ENCODE results near the gene CHEK2. TPM values are rescaled to one million over a fixed set of nuclear protein-coding genes. Genes with fewer than 3 reads are reported as not detected.
A peak's percentile ranks its signal among the peaks of the same experiment; 100 is the strongest.

Gene CHEK2
- total RNA-seq, 1 donor from 2014 or later = 10.6 TPM

DNA sequence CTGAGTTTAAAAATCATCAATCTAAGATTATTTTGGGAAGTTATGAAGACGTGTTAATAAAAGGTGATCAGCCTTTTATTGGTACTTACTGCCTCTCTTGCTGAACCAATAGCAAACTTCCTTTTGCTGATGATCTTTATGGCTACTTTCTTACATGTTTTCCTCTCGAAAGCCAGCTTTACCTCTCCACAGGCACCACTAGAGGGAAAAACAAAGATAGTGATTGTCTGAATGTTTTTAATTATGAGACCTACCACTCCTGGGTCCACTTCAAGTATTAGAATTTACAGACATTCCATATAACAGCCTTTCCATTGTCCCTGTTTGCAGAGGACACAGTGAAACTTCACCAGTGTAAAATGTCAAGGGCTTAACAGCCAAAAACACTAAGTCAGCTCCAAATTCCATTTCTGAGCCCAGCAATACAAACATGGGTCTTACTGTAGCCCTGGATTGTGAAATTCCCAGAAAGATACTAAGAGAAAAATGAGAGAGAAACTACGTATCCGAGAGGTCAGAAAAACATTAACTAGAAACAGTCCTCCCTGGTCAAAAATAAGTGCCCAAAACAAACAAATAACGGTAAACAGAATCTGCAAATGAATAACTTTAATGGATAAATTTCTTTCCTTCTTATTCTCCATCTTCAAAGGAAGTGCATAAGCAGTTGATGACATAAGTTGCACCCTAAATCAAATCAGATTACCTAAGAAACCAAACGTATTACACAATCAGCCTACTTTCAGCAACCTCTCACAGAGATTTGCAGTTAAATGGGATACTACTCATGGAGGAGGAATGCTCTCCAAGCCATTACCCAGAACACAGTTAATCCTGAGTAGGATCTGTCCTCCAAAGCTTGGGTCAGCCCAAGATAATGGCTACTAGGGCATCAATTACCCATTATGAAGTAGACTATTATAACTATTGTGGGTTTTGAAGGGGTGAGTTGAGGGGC, 29.5 kb downstream of the CHEK2 start:
- TF ChIP-seq POLR2A (IDR thresholded peaks at IDR 0.05) = no peak
- TF ChIP-seq, protein P1, sequence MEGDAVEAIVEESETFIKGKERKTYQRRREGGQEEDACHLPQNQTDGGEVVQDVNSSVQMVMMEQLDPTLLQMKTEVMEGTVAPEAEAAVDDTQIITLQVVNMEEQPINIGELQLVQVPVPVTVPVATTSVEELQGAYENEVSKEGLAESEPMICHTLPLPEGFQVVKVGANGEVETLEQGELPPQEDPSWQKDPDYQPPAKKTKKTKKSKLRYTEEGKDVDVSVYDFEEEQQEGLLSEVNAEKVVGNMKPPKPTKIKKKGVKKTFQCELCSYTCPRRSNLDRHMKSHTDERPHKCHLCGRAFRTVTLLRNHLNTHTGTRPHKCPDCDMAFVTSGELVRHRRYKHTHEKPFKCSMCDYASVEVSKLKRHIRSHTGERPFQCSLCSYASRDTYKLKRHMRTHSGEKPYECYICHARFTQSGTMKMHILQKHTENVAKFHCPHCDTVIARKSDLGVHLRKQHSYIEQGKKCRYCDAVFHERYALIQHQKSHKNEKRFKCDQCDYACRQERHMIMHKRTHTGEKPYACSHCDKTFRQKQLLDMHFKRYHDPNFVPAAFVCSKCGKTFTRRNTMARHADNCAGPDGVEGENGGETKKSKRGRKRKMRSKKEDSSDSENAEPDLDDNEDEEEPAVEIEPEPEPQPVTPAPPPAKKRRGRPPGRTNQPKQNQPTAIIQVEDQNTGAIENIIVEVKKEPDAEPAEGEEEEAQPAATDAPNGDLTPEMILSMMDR (IDR thresholded peaks at IDR 0.05) = no peak
- peak in 1 of 2 donors; percentile 88 for TF ChIP-seq POLR2AphosphoS5 (IDR thresholded peaks at IDR 0.05; ENCODE audit: insufficient read depth in 1 of 2, low read depth in 1 of 2)
- Histone ChIP-seq H3K9me3 (no peaks in the 10 kb centered on the region), H3K4me1 (peaks cover 21% of the 10 kb centered on the region), H3K36me3 (no peaks in the 10 kb centered on the region), H3K27ac (peak overlapping the region; percentile 54), H3K4me3 (no peak overlapping the region), H3K27me3 (no peaks in the 10 kb centered on the region)
- DNase-seq (ENCODE audit: extremely low spot score in 2 of 2) = no peak
- intact Hi-C loops (cut with DNase I) = no loop called here

DNA sequence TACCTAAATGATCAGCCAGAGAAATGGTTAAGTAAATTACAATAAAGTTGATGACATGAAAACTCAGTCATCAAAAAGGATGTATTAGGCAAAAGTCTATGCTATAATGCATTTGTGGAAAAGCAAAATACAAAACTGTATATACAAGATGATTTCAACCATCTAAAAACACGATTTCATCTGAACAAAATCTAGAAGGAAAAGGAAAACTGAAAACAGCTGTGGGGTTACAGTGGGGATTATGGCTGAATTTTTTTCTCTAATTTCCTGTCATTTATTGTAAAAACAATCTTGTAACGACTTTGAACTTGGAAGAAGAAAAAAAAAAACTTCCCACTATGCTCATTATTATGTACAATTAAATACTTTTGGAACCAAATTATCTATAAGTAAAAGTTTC, 30.3 kb downstream of the CHEK2 start:
- H3K4me1 ChIP-seq = peaks cover 21% of the 10 kb centered on the region
- no peak for TF ChIP-seq POLR2AphosphoS5 (IDR thresholded peaks at IDR 0.05; ENCODE audit: insufficient read depth in 1 of 2, low read depth in 1 of 2)
- TF ChIP-seq, protein P1 (IDR thresholded peaks at IDR 0.05) = no peak
- no peak for TF ChIP-seq POLR2A (IDR thresholded peaks at IDR 0.05)
- no peaks in the 10 kb centered on the region for H3K36me3 ChIP-seq
- no peaks in the 10 kb centered on the region for H3K9me3 ChIP-seq
- no peak overlapping the region for H3K4me3 ChIP-seq
- no peak for DNase-seq (ENCODE audit: extremely low spot score in 2 of 2)
- peak overlapping the region; percentile 54 for H3K27ac ChIP-seq
- intact Hi-C loops (cut with DNase I) = no loop called here
- H3K27me3 ChIP-seq = no peaks in the 10 kb centered on the region

DNA sequence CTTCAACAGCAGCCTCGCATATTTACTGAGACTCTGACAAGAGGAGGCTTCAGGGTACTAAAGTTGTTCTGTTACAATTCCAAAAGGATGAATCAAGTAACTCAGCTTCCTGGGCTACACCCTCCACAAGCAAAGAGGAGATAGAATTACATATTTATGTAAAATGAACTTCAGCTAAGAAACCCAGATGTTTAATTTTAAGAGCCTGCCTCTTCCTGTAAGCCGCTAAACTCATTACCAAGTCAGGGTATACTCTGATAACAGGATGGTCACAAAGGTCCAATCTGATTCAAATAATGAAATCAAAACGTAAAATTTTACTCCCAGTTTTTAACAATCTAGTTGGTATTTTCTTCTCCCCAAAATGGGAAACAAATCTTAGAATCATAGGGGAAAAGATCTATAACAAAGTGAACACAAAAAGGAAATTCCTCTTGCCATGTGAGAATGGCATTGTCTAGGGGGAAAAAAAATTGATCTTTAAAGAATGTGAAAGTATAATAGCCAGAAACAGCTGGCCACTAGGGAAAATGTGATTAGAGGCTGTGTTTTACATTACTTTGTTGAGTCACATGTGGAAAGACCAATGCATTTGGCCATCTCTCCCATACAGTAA, 30.9 kb downstream of the CHEK2 start:
- Histone ChIP-seq H3K4me1 (peaks cover 21% of the 10 kb centered on the region), H3K27ac (peak overlapping the region; percentile 54), H3K36me3 (no peaks in the 10 kb centered on the region), H3K4me3 (no peak overlapping the region), H3K9me3 (no peaks in the 10 kb centered on the region), H3K27me3 (no peaks in the 10 kb centered on the region)
- no peak for DNase-seq (ENCODE audit: extremely low spot score in 2 of 2)
- TF ChIP-seq POLR2AphosphoS5 (IDR thresholded peaks at IDR 0.05; ENCODE audit: insufficient read depth in 1 of 2, low read depth in 1 of 2) (no peak), POLR2A (IDR thresholded peaks at IDR 0.05) (no peak)
- TF ChIP-seq, protein P1 (IDR thresholded peaks at IDR 0.05) = no peak
- intact Hi-C loops (cut with DNase I) = no loop called here

DNA sequence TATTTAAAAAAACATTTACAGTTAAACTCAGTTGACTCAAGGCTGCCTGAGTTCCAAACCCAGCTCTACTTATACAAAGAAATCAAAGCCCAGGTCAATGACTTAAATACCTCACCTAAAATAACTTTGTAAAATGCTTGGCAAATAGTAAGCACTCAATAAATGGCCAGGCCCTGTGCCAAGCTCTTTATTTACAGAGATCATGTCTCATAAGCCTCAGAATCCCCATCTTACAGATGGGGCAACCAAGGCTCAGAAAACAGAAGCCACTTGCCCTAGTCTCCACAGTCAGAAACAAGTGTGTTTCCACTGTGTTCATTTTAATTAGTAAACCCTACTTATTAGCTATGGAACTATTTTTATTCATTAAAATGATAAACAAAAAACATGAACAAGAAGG, 31.5 kb downstream of the CHEK2 start:
- intact Hi-C loops (cut with DNase I) = no loop called here
- no peak for DNase-seq (ENCODE audit: extremely low spot score in 2 of 2)
- peak overlapping the region; percentile 54 for H3K27ac ChIP-seq
- H3K27me3 ChIP-seq = no peaks in the 10 kb centered on the region
- no peaks in the 10 kb centered on the region for H3K36me3 ChIP-seq
- TF ChIP-seq, protein P1 (IDR thresholded peaks at IDR 0.05) = no peak
- TF ChIP-seq POLR2AphosphoS5 (IDR thresholded peaks at IDR 0.05; ENCODE audit: insufficient read depth in 1 of 2, low read depth in 1 of 2) (no peak), POLR2A (IDR thresholded peaks at IDR 0.05) (no peak)
- H3K4me1 ChIP-seq = peaks cover 21% of the 10 kb centered on the region
- no peaks in the 10 kb centered on the region for H3K9me3 ChIP-seq
- no peak overlapping the region for H3K4me3 ChIP-seq

All from vagina (tissue), 2 donors.